Epithelial cell of proximal tubule (primary cell): ENCODE data around the gene CCDC127. TPM values are rescaled to one million over a fixed set of nuclear protein-coding genes. Genes with fewer than 3 reads are reported as not detected.
"Not testable (repeated sequence)": the region's sequence is repeated elsewhere in the genome, so short reads cannot be mapped to it uniquely, and the experiment has no call there.

Experiments used
- DNase-seq: peaks from one replicate; pipeline ENCODE4 v3.0.0-alpha.2; 2011; ENCODE audit warnings: low read depth
- H3K4me3 ChIP-seq: 2 replicates; pipeline ENCODE4 v1.5.1; 2011; ENCODE audit warnings: low read depth, mild to moderate bottlenecking, low read length
- CTCF ChIP-seq: conservative IDR thresholded peaks from 2 replicates; pipeline ENCODE4 v1.5.1; 2012; ENCODE audit warnings: low read depth, mild to moderate bottlenecking, low read length
- total RNA-seq: library from RNA; depleted of rRNA; stranded (reverse); fragments of >200 nt; gene quantifications from 2 replicates; pipeline ENCODE4 v1.2.3, GENCODE V29; 2015

CCDC127 gene
- 4.2 and 4.5 TPM in 2 replicates for total RNA-seq

- peak; percentile 48 for TF ChIP-seq CTCF
- DNase-seq: not testable (repeated sequence)
- H3K4me3 ChIP-seq: peak within 1 kb of the TSS; percentile 97
These were observed at the start of gene CCDC127, which contains the start of gene SDHA for GRCh38 chr5:217494-218456. Gene CCDC127, minus strand, starts transcription at chr5:218153. Its CDS starts 1,304 bp downstream, at chr5:216849. Gene SDHA, plus strand, starts transcription at chr5:218320. Its CDS starts 36 bp downstream, at chr5:218356.

GRCh38 chr5:267716-268115, 49.8 kb upstream of the CCDC127 start:
- DNase-seq: no peak
- H3K4me3 ChIP-seq: no peak overlapping the region

GRCh38 chr5:266311-267026, 48.5 kb upstream of the CCDC127 start:
- not testable (repeated sequence) for DNase-seq, H3K4me3 ChIP-seq

More at GRCh38 chr5:267716-268115, 49.8 kb upstream of the CCDC127 start:
- no peak for TF ChIP-seq CTCF

- no peak for TF ChIP-seq CTCF
- no peak overlapping the region for H3K4me3 ChIP-seq
- no peak for DNase-seq
These were observed 46.4 kb upstream of the CCDC127 start for GRCh38 chr5:264338-264737.

- DNase-seq: peak; percentile 79
- H3K4me3 ChIP-seq: not testable (repeated sequence)
These were observed 45.5 kb upstream of the CCDC127 start for GRCh38 chr5:263275-263974.

- DNase-seq: no peak
- H3K4me3 ChIP-seq: no peak overlapping the region
- no peak for TF ChIP-seq CTCF
These were observed 39.2 kb upstream of the CCDC127 start for GRCh38 chr5:257148-257547.

- peak; percentile 39 for TF ChIP-seq CTCF
- DNase-seq, H3K4me3 ChIP-seq: not testable (repeated sequence)
These were observed 38.4 kb upstream of the CCDC127 start for GRCh38 chr5:256347-256746.

GRCh38 chr5:255116-255515, 37.2 kb upstream of the CCDC127 start:
- DNase-seq, H3K4me3 ChIP-seq: not testable (repeated sequence)

- not testable (repeated sequence) for DNase-seq, H3K4me3 ChIP-seq
These were observed 36.4 kb upstream of the CCDC127 start for GRCh38 chr5:254322-254721.
